ENCODE measurements around the gene SLC18B1.

Gene SLC18B1

DNA sequence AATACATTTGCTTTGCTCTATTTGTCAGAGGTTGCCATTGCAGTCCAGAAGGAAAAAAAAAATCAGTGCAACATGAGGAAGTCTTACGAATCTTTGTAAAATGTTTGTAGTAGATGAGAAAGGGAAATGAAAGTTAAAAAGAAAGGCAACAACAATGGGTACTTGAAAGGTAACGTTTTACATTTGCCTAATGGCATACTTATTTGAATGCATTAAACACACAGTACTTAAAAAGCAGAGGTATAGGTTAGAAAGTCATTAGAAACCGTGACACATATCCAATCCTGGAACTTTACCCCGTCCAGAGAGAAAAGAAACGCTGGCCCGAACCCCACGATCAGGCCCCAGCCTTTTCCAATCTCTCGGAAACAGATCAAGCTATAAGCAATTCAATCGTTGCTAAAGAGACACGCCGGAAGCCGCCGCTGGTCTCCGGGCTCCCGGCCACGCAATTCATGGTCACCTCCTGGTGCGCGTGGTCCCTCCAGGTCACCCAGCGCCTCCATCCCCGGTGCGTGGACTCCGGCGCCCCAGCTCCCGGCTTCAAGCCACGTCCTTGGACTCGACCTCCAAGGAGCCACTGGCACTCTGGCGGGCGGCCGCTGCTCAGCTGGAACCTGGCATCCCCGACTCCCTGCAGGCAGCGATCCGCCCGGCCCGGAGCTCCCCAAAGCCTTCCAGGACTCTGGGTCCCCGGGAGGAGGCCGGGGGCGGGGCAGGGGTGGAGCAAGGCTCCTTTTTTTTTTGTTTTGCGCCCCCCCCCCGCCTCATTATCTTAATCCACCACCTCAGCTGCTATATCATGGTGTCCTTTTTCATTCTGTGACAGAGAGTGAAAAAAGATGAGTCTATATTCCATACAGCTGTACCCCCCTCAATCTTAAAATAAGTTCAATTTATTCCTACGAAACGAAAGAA lies at the start of gene SLC18B1:
TSS of gene SLC18B1 (minus strand) at position 687 of the 918 bp plus-strand sequence. CDS start at position 506, 181 bp downstream.
- no peak for DNase-seq

DNA sequence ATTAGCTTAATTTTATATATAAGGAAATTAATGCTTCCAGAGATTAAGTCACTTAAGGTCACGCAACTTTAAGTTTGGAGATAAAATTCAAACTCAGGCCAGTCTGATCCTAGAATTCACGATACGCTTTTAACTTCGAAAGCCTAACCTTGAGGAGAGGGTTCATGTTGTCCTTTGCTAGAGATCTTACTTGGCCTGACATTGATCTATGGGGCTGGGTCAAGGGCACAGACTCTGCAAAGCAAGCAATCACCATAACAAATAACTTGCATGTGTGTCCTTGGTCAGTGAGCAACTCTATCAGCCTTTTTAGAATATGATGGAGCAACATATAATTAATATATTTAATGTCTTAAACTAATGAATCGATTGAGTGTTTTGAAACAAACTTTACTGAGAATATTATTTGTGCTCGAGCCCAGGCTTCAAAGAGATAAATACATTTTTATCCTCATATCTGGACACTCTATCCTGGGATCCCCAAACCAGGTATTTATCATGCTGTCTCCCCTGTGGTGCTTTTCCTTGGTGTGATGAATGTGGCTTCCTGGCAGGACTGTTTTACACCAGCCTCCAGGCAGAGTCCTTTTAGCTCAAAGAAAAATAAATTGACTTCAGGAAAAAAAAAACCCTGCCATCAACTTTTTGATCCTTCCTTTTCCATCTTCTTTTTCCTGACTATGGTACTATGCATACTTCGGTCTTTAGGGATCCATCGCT lies 45.0 kb upstream of the SLC18B1 start:
- DNase-seq = no peak

- DNase-seq = no peak
These were observed 43.5 kb upstream of the SLC18B1 start for GRCh38 chr6:132841966-132842365.

GRCh38 chr6:132832891-132833290 lies 34.5 kb upstream of the SLC18B1 start:
- DNase-seq = no peak

DNA sequence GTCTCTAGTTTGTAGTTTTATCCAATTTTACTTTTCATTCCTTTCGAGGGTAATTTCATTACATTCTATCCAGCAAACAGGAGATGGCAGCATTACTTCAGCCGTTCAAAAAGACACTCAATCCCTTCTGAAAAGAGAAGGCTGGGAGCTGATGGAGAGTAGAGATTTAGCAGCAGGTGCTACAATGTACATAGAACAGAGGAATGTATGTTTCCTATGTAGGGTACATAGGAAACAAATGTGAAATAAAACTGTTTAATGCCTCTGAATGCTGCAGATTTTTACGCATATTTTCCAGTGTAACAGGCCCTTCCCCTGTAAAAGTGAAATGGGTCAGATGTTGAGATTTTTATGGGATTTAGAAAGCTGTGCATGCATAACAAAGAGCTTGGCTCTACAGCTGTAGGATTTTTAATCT lies 31.9 kb upstream of the SLC18B1 start:
- DNase-seq = no peak

GRCh38 chr6:132820629-132821381 lies 22.4 kb upstream of the SLC18B1 start:
- DNase-seq = no peak

GRCh38 chr6:132819405-132820161 lies 21.1 kb upstream of the SLC18B1 start:
- DNase-seq = no peak

DNA sequence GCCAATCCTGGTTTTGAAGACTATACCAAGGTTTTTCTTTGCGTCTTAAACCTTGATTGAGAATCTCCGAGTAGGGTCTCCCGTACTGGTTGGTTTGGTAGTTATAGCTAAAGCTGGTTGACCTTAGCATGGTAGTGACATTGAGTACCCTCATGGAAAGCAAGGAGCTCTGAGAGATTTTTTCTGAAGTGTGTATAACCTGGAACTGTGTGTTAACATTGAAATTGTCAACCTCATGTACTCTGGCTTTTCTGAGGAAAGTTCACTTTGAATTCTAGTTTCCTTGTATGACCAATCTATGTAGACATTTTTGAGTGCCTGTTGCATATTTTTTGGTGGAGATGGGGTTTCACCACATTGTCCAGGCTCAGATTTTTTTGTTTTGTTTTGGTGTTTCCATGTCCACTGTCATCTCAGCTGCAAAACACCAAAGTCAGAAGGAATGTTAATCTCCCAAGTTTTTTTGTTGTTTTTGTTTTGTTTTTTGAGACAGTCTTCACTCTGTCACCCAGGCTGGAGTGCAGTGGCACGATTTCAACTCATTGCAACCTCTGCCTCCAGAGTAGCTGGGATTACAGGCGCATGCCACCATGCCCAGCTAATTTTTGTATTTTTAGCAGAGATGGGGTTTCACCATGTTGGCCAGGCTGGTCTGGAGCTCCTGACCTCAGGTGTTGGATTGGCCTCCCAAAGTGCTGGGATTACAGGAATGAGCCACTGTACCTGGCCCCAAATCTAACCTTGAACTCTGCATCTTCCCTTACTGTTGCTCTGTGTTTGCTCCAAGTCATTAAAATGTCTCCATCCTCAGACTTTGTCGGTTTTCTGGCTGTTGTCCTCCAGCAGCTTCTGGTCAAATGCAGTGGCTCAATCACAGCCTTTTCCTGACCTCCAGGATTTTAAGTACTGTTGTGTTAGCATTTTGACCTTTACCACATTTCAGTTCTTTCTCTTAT lies 20.2 kb upstream of the SLC18B1 start:
- no peak for DNase-seq

GRCh38 chr6:132817554-132818403 lies 19.3 kb upstream of the SLC18B1 start:
- no peak for DNase-seq

GRCh38 chr6:132816660-132817059 lies 18.2 kb upstream of the SLC18B1 start:
- no peak for DNase-seq

GRCh38 chr6:132814716-132815570 lies 16.5 kb upstream of the SLC18B1 start:
- DNase-seq = no peak

GRCh38 chr6:132813173-132813856 lies 14.9 kb upstream of the SLC18B1 start:
- DNase-seq = no peak

DNA sequence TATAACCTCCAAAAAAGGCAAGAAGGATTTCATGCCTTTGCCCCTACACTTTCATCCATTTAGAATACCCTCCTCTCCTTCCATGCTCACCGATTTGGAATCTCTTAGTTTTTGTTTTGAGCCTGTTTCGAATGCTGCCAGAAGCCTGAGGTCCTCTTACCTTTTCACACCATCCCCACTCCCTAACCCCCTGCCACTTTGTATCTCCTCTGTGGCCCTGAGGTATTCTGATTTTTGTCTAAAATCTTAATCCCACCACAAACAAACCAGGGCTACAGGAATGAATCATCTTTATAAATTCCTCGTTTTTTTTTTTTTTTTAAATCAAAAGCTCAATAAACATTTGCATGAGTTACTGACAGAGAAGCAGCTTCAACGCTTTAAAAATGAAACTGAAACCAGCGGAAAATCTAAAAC lies 14.3 kb upstream of the SLC18B1 start:
- DNase-seq = no peak

DNA sequence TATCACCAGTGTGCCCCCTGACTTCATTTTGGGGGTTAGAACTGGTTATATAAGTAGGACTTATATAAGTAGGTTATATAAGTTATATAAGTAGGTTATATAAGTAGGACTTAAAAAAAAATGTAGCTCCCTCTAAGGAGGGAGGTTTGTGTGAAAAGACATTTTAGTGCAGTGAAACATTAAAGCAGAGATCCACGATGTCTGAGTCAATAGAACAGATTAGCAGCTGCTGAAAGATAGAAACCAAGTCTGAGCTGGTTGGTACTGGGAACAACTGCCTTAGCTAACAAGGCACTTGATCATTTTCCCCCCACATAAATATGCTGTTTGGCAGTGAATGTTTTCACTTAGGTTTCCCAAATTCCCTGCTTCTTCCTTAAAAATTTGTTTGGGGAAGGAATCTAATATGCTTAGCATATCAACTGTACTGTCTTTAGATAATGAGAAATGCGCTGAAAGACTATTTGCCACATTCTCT lies 13.9 kb upstream of the SLC18B1 start:
- no peak for DNase-seq

GRCh38 chr6:132811276-132811675 lies 12.8 kb upstream of the SLC18B1 start:
- no peak for DNase-seq

GRCh38 chr6:132805548-132805947 lies 7.1 kb upstream of the SLC18B1 start:
- DNase-seq = no peak

- no peak for DNase-seq
These were observed 5.8 kb upstream of the SLC18B1 start for GRCh38 chr6:132804251-132804650.

DNA sequence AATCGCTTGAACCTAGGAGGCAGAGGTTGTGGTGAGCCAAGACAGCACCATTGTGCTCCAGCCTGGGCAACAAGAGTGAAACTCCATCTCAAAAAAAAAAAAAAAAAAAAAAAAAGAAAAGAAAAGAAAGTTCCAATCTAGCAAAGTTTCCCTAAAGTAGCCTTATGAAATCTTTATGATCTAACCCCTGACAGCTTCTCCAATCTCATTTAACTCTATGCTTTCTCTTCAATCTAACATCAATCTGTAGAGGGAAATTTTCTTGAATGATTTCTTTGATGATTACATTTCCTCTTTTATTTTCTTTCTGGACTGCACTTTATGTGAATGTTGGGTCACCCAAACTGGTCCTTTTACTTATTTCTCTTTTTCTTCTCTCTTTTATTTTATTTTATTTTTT lies 2.2 kb upstream of the SLC18B1 start:
- DNase-seq = no peak

Data from NCI-H1436 treated with DMSO at 0.1 percent for 48 hours (cell line).